GM12878 (cell line): Measurements from ENCODE around the gene GHDC.

Experiments
- EZH2 ChIP-seq: IDR thresholded peaks from 2 replicates; pipeline ENCODE4 v1.6.1; 2012; ENCODE audit warnings: low read depth, mild to moderate bottlenecking, control low read depth, inconsistent platforms, low read length, borderline replicate concordance; ENCODE audit not compliant: control insufficient read depth
- FOS ChIP-seq: IDR thresholded peaks from 3 replicates; pipeline ENCODE4 v1.6.1; 2011; ENCODE audit warnings: borderline replicate concordance; ENCODE audit not compliant: insufficient read length; ENCODE audit errors: extremely low read depth
- GABPA ChIP-seq: IDR thresholded peaks from 2 replicates; pipeline ENCODE4 v1.6.1; 2014; ENCODE audit warnings: antibody characterized with exemption, low read depth, mild to moderate bottlenecking, inconsistent platforms
- MYC ChIP-seq: IDR thresholded peaks from 2 replicates; pipeline ENCODE4 v1.6.1; 2011; ENCODE audit warnings: mild to moderate bottlenecking, low read length, moderate library complexity, inconsistent platforms; ENCODE audit not compliant: insufficient read depth, insufficient replicate concordance, insufficient read length, severe bottlenecking
- RCOR1 ChIP-seq: conservative IDR thresholded peaks from 2 replicates; pipeline ENCODE4 v1.6.1; 2012; ENCODE audit warnings: low read depth, low read length, improper control_type of control experiment
- SPI1 ChIP-seq: IDR thresholded peaks from 2 replicates; pipeline ENCODE4 v1.6.1; 2011; ENCODE audit warnings: low read depth, mild to moderate bottlenecking, low read length, moderate library complexity, borderline replicate concordance; ENCODE audit not compliant: insufficient read depth
- SRF ChIP-seq, 2 experiments: IDR thresholded peaks; 2 replicates each; pipeline ENCODE4 v1.6.1; 2011; ENCODE audit warnings: low read depth in 2 of 2, low read length in 2 of 2, mild to moderate bottlenecking in 1 of 2, moderate library complexity in 1 of 2
- TF ChIP-seq, protein P1 (sequence below): IDR thresholded peaks from 2 replicates; pipeline ENCODE4 v1.6.1; 2011; ENCODE audit warnings: borderline replicate concordance, low read depth, mild to moderate bottlenecking, moderate library complexity, low read length; ENCODE audit not compliant: insufficient read depth, poor library complexity, severe bottlenecking
- TF ChIP-seq, protein P2 (sequence below), 3 experiments: IDR thresholded peaks in 2 of 3; conservative IDR thresholded peaks in 1 of 3; 2 replicates each; pipeline ENCODE4 v1.5.1; 2011; ENCODE audit warnings: low read depth in 3 of 3, low read length in 3 of 3, mild to moderate bottlenecking in 3 of 3, control low read depth in 2 of 3, moderate library complexity in 2 of 3, inconsistent platforms in 1 of 3, mixed read lengths in 1 of 3; ENCODE audit not compliant: control insufficient read depth in 2 of 3, insufficient read depth in 1 of 3; ENCODE audit errors: extremely low read depth in 1 of 3

DNA sequence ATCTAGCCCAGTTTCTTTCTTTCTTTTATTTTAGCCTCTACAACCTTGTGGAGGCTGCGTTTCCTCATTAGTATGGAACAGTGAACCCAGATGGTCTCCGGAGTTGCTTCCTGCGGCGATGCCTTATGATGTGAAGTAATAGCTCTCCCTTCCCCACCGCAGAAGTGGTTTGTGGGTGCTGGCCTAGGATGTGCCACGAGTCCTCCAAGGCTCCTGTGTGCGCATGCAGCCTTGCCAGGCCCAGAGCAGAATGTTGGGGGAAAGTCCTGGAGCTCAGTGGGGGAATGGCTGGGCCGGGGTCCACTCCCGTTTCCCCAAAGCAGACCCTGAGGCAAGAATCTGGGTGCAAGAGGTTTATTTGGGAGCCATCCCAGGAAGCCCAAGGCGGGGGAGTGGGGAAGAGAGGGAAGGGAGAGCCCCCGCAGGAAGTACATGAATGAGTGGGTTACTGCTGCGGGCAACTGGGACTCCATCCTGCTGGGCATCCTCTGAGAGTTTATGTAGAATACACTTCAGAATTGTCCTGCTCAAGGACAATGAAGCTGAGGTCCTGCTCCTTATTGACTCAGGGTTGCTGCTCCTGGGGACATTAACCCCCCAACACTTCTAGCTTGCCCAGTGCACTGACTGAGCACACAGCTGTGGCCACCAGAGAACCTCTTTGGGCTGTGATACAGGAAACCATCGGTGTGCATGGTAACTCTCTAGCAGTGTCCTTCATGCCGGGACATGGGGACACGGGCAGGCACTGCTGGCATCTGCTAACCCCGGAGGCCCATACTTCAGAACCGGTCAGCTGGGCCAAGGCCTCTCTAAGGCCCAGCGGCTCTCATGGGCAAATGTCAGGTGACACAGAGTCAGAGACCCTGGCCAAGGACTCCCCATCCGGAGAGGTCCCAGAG lies 5.3 kb downstream of the GHDC start:
- TF ChIP-seq SPI1 (no peak), FOS (no peak), RCOR1 (no peak), MYC (no peak), EZH2 (no peak), GABPA (no peak), SRF (IDR thresholded peaks at IDR 0.05; ENCODE audit: low read depth in 2 of 2, low read length in 2 of 2) (no peak)
- TF ChIP-seq, protein P1, sequence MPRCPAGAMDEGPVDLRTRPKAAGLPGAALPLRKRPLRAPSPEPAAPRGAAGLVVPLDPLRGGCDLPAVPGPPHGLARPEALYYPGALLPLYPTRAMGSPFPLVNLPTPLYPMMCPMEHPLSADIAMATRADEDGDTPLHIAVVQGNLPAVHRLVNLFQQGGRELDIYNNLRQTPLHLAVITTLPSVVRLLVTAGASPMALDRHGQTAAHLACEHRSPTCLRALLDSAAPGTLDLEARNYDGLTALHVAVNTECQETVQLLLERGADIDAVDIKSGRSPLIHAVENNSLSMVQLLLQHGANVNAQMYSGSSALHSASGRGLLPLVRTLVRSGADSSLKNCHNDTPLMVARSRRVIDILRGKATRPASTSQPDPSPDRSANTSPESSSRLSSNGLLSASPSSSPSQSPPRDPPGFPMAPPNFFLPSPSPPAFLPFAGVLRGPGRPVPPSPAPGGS: no peak
- TF ChIP-seq, protein P2, sequence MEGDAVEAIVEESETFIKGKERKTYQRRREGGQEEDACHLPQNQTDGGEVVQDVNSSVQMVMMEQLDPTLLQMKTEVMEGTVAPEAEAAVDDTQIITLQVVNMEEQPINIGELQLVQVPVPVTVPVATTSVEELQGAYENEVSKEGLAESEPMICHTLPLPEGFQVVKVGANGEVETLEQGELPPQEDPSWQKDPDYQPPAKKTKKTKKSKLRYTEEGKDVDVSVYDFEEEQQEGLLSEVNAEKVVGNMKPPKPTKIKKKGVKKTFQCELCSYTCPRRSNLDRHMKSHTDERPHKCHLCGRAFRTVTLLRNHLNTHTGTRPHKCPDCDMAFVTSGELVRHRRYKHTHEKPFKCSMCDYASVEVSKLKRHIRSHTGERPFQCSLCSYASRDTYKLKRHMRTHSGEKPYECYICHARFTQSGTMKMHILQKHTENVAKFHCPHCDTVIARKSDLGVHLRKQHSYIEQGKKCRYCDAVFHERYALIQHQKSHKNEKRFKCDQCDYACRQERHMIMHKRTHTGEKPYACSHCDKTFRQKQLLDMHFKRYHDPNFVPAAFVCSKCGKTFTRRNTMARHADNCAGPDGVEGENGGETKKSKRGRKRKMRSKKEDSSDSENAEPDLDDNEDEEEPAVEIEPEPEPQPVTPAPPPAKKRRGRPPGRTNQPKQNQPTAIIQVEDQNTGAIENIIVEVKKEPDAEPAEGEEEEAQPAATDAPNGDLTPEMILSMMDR (IDR thresholded peaks at IDR 0.05 in 2 of 3, conservative IDR thresholded peaks at IDR 0.05 in 1 of 3; ENCODE audit: control insufficient read depth in 2 of 3, extremely low read depth in 1 of 3, insufficient read depth in 1 of 3, low read depth in 3 of 3, low read length in 3 of 3): no peak
